Muscle layer of duodenum (tissue), 2 donors: Measurements from ENCODE around the gene NOC2L.
"Not testable (repeated sequence)": the region's sequence is repeated elsewhere in the genome, so short reads cannot be mapped to it uniquely, and the experiment has no call there.

Experiments used
- H3K27ac ChIP-seq: one replicate; pipeline ENCODE4 v1.7.0; 2013; ENCODE audit warnings: mild to moderate bottlenecking, low read length
- H3K27me3 ChIP-seq: one replicate; pipeline ENCODE4 v1.7.0; 2013; ENCODE audit warnings: low read depth, mild to moderate bottlenecking, control low read depth, low read length
- H3K36me3 ChIP-seq, 2 donors: one replicate each; pipeline ENCODE4 v1.7.0; 2013; ENCODE audit warnings: low read length in 2 of 2, control low read depth in 1 of 2, mild to moderate bottlenecking in 1 of 2; ENCODE audit not compliant: insufficient read depth in 2 of 2, control insufficient read depth in 1 of 2
- H3K4me1 ChIP-seq, 2 donors: one replicate each; pipeline ENCODE4 v1.7.0; 2013; ENCODE audit warnings: low read length in 2 of 2, mild to moderate bottlenecking in 2 of 2, control low read depth in 1 of 2, moderate library complexity in 1 of 2; ENCODE audit not compliant: insufficient read depth in 2 of 2, control insufficient read depth in 1 of 2
- H3K4me3 ChIP-seq, 2 donors: one replicate each; pipeline ENCODE4 v1.7.0; 2013; ENCODE audit warnings: low read length in 2 of 2, low read depth in 1 of 2, mild to moderate bottlenecking in 1 of 2
- H3K9me3 ChIP-seq, 2 donors: one replicate each; pipeline ENCODE4 v1.7.0; 2013; ENCODE audit warnings: low read length in 2 of 2, control low read depth in 1 of 2, mild to moderate bottlenecking in 1 of 2; ENCODE audit not compliant: control insufficient read depth in 1 of 2
- donor health status: healthy.

NOC2L gene

DNA sequence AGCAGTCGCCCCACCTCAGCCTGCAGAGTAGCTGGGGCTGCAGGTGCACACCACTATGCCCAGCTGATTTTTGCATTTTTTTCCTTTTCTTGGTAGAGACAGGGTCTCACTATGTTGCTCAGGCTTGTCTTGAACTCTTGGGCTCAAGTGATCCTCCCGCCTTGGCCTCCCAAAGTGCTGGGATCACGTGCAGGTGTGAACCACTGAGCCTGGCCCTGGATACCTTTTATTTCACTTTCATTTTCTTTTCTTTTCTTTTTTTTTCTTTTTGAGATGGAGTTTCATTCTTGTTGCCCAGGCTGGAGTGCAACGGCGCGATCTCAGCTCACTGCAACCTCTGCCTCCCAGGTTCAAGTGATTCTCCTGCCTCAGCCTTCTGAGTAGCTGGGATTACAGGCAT, 32.2 kb upstream of the NOC2L start:
- H3K27me3 ChIP-seq, H3K9me3 ChIP-seq, H3K4me3 ChIP-seq, H3K4me1 ChIP-seq, H3K27ac ChIP-seq, H3K36me3 ChIP-seq: not testable (repeated sequence)

DNA sequence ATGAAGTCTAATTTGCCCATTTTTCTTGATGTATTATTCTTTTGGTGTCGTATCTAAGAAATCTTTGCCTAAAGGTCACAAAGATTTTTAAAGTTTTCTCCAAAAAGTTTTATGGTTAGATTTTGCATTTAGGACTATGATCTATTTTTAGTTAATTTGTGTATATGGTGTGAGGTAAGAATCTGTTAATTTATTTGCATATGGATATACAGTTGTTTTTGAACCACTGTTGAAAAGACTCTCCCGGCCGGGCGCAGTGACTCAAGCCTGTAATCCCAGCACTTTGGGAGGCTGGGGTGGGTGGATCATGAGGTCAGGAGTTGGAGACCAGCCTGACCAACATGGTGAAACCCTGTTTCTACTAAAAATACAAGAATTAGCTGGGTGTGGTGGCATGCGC, 29.0 kb upstream of the NOC2L start:
- not testable (repeated sequence) for H3K9me3 ChIP-seq, H3K4me1 ChIP-seq, H3K36me3 ChIP-seq, H3K4me3 ChIP-seq, H3K27ac ChIP-seq, H3K27me3 ChIP-seq

DNA sequence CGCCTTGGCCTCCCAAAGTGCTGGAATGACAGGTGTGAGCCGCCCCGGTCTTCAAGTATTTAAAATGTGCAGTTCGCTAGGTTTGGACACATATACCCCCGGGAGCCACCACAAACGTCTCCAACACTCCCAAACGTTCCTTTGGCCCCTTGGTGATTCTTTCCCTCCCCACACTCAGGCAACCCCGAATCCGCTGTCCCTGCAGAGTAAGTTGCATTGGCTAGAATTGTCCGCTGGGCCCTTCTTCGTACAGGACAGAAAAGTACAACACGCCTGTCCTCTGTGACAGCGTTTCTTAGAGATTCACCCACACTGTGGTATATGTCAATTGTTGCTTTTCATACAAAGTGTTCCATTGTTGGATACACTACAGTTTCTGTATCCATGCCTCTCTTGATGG, 26.1 kb upstream of the NOC2L start:
- Histone ChIP-seq H3K27me3 (peaks cover 5% of the 10 kb centered on the region), H3K36me3 (no peaks in the 10 kb centered on the region), H3K9me3 (no peaks in the 10 kb centered on the region), H3K27ac (no peak overlapping the region), H3K4me1 (peaks cover 0 to 6% of the 10 kb centered on the region in 2 donors), H3K4me3 (no peak overlapping the region)

DNA sequence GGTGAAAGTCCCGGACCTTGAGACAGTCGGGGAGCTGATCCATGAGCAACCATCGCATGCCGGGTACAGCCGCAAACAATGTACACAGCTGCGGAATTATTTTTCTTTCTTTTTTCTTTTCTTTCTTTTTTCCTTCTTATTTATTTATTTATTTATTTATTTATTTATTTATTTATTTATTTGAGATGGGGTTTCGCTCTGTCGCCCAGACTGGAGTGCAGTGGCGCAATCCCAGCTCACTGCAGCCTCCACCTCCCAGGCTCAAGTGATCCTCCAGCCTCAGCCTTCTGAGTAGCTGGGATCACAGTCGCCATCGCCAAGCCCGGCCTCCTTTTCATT, 25.4 kb upstream of the NOC2L start:
- Histone ChIP-seq H3K9me3 (no peaks in the 10 kb centered on the region), H3K4me1 (peaks cover 0 to 6% of the 10 kb centered on the region in 2 donors), H3K4me3 (no peak overlapping the region), H3K36me3 (no peaks in the 10 kb centered on the region), H3K27me3 (peaks cover 5% of the 10 kb centered on the region), H3K27ac (no peak overlapping the region)

DNA sequence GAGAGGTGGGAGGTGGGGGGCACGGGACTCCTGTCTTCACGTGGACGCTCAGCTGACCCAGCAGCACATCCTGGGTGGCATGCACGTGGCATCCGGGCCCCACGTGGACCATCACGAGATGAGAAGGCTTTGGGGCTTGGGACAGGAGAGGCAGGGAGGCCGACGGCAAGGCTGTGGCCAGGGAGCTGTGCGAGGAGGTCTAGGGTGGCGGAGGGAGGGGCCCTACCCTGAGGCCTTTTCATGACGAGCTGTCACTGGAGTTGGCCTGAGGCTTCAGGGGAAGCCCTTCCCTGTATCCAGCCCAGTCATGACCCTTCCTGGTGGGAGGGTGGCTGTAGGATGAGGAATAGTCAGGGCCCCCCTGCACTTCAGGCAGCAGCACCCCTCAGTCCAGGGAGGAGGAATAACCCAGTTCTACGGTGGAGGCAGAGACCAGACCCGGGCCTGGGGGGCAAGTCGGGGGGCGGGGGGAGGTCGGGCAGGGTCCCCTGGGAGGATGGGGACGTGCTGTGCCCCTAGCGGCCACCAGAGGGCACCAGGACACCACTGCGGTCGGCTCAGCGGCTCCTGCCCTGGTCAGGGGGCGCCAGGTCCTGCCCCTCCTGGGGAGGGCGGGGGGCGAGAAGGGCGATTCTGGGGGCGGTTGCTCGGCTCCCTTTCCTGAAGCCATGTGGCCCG, 24.9 kb upstream of the NOC2L start:
- Histone ChIP-seq H3K27ac (no peak overlapping the region), H3K4me3 (no peak overlapping the region), H3K27me3 (peaks cover 5% of the 10 kb centered on the region), H3K36me3 (no peaks in the 10 kb centered on the region), H3K9me3 (no peaks in the 10 kb centered on the region), H3K4me1 (peaks cover 0 to 6% of the 10 kb centered on the region in 2 donors)

DNA sequence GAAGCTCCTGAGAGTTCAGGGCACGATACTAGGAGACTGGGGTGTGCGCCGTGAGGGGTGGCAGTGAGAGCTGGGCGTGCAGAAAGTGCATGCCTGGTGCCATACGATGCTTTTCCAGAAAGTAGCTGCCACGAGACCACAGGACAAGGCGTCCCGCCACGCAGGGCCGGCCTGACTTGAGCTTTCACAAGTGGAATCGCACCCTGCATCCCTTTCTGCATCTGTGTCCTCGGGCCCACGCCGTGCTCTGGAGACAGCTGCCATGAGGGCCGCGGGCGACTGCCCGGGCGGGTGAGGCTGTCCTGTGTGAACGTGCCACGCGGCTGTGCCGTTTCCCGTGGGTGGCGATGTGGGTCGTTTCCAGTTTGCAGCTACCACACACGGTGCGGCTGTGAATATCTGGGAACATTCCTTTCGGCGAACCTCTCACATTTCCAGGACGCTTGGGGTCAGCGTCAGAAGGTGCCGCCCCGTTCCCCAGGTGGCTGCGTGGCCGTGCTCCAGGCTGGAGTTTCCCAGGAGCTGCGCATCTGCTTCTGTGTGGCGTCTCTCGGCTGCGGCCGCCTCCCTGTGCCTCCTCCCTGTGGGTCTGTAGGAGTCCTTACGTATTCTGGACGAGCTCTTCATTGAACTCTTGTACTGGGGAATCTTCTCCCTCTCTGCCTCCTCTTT, 23.8 kb upstream of the NOC2L start:
- H3K4me3 ChIP-seq, result no peak overlapping the region
- H3K4me1 ChIP-seq, result peaks cover 0 to 6% of the 10 kb centered on the region in 2 donors
- no peak overlapping the region for H3K27ac ChIP-seq
- no peaks in the 10 kb centered on the region for H3K36me3 ChIP-seq
- no peaks in the 10 kb centered on the region for H3K9me3 ChIP-seq
- peaks cover 5% of the 10 kb centered on the region for H3K27me3 ChIP-seq

DNA sequence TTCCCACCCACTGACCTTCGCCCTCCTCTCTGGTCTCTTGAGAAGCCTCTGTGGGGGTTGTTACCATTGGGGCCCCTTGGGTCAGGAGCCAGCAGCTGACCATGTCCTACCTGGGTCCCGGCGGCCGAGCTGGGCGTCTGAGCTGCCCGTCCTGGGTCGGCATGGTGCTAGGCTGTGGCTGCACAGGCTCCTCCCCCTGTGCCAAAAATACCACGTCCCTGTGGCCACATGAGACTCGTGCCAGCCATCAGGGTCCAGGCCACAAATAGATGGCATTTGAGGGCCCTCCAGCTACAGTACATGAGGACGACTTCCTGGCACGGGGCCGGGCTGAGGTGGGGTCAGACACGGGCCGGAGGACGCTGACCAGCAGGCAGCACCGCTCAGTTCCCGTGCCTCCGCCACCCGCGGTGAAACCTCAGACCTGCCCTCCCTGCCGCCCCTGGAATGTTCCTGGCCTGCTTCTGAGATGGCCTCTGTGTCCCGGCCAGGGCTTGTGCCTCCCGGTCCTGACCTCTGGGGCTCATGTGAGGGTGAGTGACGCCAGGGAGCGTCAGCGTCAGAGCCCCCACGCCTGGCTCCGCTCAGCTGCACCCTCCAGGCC, 23.0 kb upstream of the NOC2L start, which contains the start of gene PERM1:
Gene PERM1 (minus strand): TSS at position 139 of the 604 bp plus-strand sequence. CDS start 1,064 bp downstream, outside the sequence.
- Histone ChIP-seq H3K27me3 (peaks cover 5% of the 10 kb centered on the region), H3K27ac (no peak within 1 kb of the TSS), H3K36me3 (no peaks in the 10 kb centered on the region), H3K9me3 (no peaks in the 10 kb centered on the region), H3K4me1 (peaks cover 0 to 6% of the 10 kb centered on the region in 2 donors), H3K4me3 (no peak within 1 kb of the TSS)

DNA sequence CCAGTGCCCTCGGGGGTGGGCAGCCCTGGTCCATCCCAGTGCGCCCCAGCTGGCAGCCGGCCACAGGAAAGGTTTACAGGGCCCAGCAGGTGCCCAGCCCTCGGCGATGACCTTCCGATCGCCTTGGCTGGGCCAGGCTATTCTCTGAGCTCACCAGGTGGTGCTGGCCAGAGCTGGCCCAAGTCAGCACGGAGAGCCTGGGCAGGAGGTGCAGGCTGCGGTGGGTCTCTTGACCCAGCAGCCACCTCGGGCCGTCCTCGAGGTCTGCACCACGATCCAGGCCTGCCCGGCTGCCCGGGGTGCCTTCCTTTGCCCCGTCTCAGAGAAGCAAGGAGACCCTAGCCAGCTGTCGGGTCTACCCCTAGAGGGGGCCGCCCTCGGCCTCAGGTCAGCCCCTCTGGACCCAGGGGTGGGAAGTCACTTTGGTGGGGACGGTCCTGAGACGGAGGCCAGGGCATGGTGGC, 22.5 kb upstream of the NOC2L start:
- peaks cover 5% of the 10 kb centered on the region for H3K27me3 ChIP-seq
- H3K27ac ChIP-seq, result no peak overlapping the region
- peaks cover 0 to 6% of the 10 kb centered on the region in 2 donors for H3K4me1 ChIP-seq

DNA sequence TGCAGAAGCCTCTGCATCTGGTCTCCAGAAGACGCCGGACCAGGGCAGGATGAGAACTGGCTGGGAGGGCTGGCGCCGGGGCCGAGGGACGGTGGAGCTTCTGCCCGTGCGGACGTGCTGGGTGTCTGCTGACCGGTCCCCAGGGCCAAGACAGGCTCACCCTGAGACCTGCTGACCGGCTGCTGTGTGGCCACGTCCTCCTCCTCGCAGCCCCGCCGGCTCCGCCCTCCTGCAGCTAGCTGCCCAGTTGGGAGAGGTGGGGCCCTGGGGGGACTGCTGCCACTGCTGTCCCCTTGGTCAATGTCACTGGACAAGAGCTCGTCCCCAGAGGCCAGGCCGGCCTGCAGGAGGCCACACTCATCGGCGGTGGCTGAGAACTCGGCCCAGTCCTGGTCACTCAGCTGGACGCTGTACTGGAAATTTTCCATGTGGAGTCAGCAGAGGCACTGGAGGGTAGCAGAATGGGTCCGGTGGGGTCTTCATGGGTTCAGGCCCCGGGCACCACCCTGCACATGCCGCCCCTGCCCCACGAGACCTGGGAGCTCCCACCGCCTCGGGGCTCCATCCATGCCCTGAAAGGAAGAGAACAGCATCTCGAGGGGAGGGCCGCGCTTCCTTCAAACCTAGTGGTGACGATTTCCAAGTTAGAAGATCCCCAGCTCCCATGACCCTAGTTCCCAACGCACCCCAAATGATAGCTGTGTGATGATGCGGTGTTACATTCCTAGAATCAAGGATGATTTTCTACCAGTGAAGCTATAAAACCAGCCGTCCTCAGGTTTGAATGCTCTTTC, 21.7 kb upstream of the NOC2L start:
- H3K4me1 ChIP-seq, result peaks cover 0 to 12% of the 10 kb centered on the region in 2 donors
- no peaks in the 10 kb centered on the region for H3K9me3 ChIP-seq
- no peak overlapping the region for H3K27ac ChIP-seq
- H3K27me3 ChIP-seq, result peaks cover 5% of the 10 kb centered on the region
- no peaks in the 10 kb centered on the region for H3K36me3 ChIP-seq
- H3K4me3 ChIP-seq, result no peak overlapping the region

More for the DNA sequence above, 22.5 kb upstream of the NOC2L start:
- H3K9me3 ChIP-seq, result no peaks in the 10 kb centered on the region
- no peak overlapping the region for H3K4me3 ChIP-seq
- H3K36me3 ChIP-seq, result no peaks in the 10 kb centered on the region

DNA sequence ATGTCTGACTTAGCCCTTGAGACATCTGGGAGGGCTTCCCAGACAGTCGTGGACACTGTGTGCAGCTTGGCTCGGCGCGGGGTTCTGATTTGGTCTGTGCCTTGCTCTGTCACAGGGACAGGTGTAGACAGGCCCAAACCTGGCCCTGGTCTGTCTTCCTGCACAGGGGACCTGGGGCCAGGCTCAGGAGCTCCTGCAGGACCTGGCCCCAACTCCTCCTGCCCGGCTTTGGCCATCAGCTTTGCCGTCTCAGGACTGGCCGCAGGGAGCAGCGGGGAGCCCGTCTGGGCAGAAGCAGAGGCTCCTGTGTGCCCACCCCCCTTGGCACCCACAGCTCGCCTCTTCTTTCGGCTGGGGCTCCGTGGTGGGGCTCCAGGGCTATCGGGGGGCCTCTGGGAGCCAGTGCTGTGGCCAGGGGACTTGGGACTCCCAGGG, 21.1 kb upstream of the NOC2L start:
- no peak overlapping the region for H3K4me3 ChIP-seq

DNA sequence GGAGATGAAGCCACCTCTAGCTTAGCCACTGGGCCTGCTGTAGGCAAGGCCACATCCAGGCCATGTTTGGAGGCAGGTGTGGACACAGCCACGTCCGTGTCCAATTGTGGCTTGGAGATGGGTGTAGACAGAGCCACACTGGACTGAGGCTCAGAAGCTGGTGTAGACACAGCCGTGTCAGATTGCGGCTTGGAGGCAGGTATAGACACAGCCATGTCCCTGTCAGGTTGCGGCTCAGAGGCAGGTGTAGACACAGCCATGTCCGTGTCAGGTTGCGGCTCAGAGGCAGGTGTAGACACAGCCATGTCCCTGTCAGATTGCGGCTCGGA, 20.7 kb upstream of the NOC2L start:
- H3K36me3 ChIP-seq, result no peaks in the 10 kb centered on the region
- H3K27me3 ChIP-seq, result no peaks in the 10 kb centered on the region
- no peak overlapping the region for H3K4me3 ChIP-seq
- no peak overlapping the region for H3K27ac ChIP-seq
- H3K9me3 ChIP-seq, result no peaks in the 10 kb centered on the region
- peaks cover 0 to 14% of the 10 kb centered on the region in 2 donors for H3K4me1 ChIP-seq

More for the DNA sequence above, 21.1 kb upstream of the NOC2L start:
- no peaks in the 10 kb centered on the region for H3K36me3 ChIP-seq
- H3K27ac ChIP-seq, result no peak overlapping the region
- no peaks in the 10 kb centered on the region for H3K9me3 ChIP-seq
- peaks cover under 1% of the 10 kb centered on the region for H3K27me3 ChIP-seq
- peaks cover 0 to 14% of the 10 kb centered on the region in 2 donors for H3K4me1 ChIP-seq
